K562 (cell line): ENCODE results near the gene RBM20. TPM values are rescaled to one million over a fixed set of nuclear protein-coding genes. Genes with fewer than 3 reads are reported as not detected.

ENCODE experiments used
- ATAC-seq: fragments of 200-7000 bp; cut with Tn5 transposase; 3 replicates; pipeline ENCODE4 v1.9.1; 2020; ENCODE audit warnings: moderate library complexity
- BruUV-seq: library from RNA; stranded (reverse); fragments of 400-500 nt; replicated peaks from 2 replicates; lab custom pipeline; 2021; lab: Mats Ljungman, UMichigan
- CTCF ChIA-PET: fragments of 300-600 bp; formaldehyde crosslinking; extraction: SDS; loops from one replicate; lab custom pipeline; 2021; ENCODE audit warnings: low intra/inter-chr PET ratio; lab: Yijun Ruan, JAX
- POLR2A ChIA-PET: fragments of 300-600, 350-650 bp; sonication (Branson Sonifier 250); formaldehyde crosslinking; extraction: SDS; loops from one replicate; lab custom pipeline; 2021; ENCODE audit warnings: antibody characterized with exemption, inconsistent platforms; lab: Yijun Ruan, JAX
- DNase-seq, 4 experiments: peaks; one replicate each; pipeline versions ENCODE4 v3.0.0 to v3.0.0-alpha.2; 2011 to 2018; ENCODE audit warnings: low spot score in 3 of 4, mixed read lengths in 3 of 4; ENCODE audit errors: extremely low read depth in 1 of 4
- FAIRE-seq: peaks from 2 replicates; lab custom pipeline; 2011; peaks lifted over from hg19 to GRCh38; lab: Jason Lieb, UNC
- H2AFZ ChIP-seq: 2 replicates; pipeline ENCODE4 v1.6.0; 2011; ENCODE audit warnings: low read depth, low read length, control low read depth, inconsistent platforms
- H3K27ac ChIP-seq: fragments of 200-600 bp; 3 replicates; pipeline ENCODE4 v1.8.0; 2011; ENCODE audit warnings: low read depth, mild to moderate bottlenecking, control low read depth, inconsistent platforms, low read length, moderate library complexity, mixed read lengths; ENCODE audit errors: extremely low read depth
- H3K27me3 ChIP-seq, 2 experiments: fragments of 300-600 bp in 1 of 2; 2 replicates in 1 of 2; 3 replicates in 1 of 2; pipeline versions ENCODE4 v1.6.0 to v1.8.0; 2011; ENCODE audit warnings: inconsistent platforms in 2 of 2, low read length in 2 of 2, mild to moderate bottlenecking in 1 of 2, mixed read lengths in 1 of 2, moderate library complexity in 1 of 2; ENCODE audit not compliant: control insufficient read depth in 2 of 2, insufficient read depth in 2 of 2
- H3K36me3 ChIP-seq: fragments of 300-600 bp; 3 replicates; pipeline ENCODE4 v1.8.0; 2011; ENCODE audit warnings: mild to moderate bottlenecking, low read length, inconsistent platforms; ENCODE audit not compliant: control insufficient read depth, insufficient read depth
- H3K4me1 ChIP-seq, 2 experiments: fragments of 200-600 bp in 1 of 2; replicated peaks in 1 of 2; 2 replicates in 1 of 2; 3 replicates in 1 of 2; pipeline versions ENCODE4 v1.5.1 to v1.8.0; 2011; ENCODE audit warnings: inconsistent platforms in 2 of 2, low read length in 2 of 2, mild to moderate bottlenecking in 1 of 2, mixed read lengths in 1 of 2, moderate library complexity in 1 of 2; ENCODE audit not compliant: control insufficient read depth in 2 of 2, insufficient read depth in 2 of 2
- H3K4me2 ChIP-seq: 2 replicates; pipeline ENCODE4 v1.6.1; 2011; ENCODE audit warnings: low read length, control low read depth, inconsistent platforms, mixed read lengths; ENCODE audit not compliant: insufficient read depth
- H3K4me3 ChIP-seq: fragments of 200-600 bp; sonication (generic), shearing (Covaris generic); 2 replicates; pipeline ENCODE4 v1.5.1; 2016; ENCODE audit warnings: control low read depth, inconsistent platforms
- H3K79me2 ChIP-seq: fragments of 200-600 bp; 3 replicates; pipeline ENCODE4 v1.8.0; 2011; ENCODE audit warnings: low read length, inconsistent platforms; ENCODE audit not compliant: control insufficient read depth, insufficient read depth
- H3K9ac ChIP-seq, 2 experiments: 2 replicates each; pipeline versions ENCODE4 v1.6.0 to v1.6.1; 2011; ENCODE audit warnings: low read depth in 2 of 2, low read length in 2 of 2, control low read depth in 1 of 2, inconsistent platforms in 1 of 2, mild to moderate bottlenecking in 1 of 2, mixed read lengths in 1 of 2; ENCODE audit not compliant: insufficient read depth in 1 of 2
- H3K9me1 ChIP-seq: one replicate; pipeline ENCODE4 v1.6.0; 2011; ENCODE audit warnings: inconsistent platforms, mild to moderate bottlenecking, low read length, moderate library complexity; ENCODE audit not compliant: control insufficient read depth, insufficient read depth
- H3K9me3 ChIP-seq: replicated peaks from 2 replicates; pipeline ENCODE4 v1.5.1; 2011; ENCODE audit warnings: low read depth, low read length, inconsistent platforms; ENCODE audit not compliant: control insufficient read depth, insufficient read depth
- H4K20me1 ChIP-seq: replicated peaks from 2 replicates; pipeline ENCODE4 v1.6.1; 2011; ENCODE audit warnings: low read length, inconsistent platforms, mixed read lengths; ENCODE audit not compliant: control insufficient read depth, insufficient read depth
- CBX8 ChIP-seq: fragments of 200-600 bp; sonication (generic); IDR thresholded peaks from 2 replicates; pipeline ENCODE4 v1.6.1; 2012; ENCODE audit warnings: borderline replicate concordance, mixed run types, low read depth, mild to moderate bottlenecking, moderate library complexity, mixed read lengths, low read length, control low read depth, inconsistent platforms; ENCODE audit not compliant: poor library complexity, severe bottlenecking; ENCODE audit errors: extremely low read depth
- CHCHD3 ChIP-seq: fragments of 250-450 bp; sonication (Bioruptor Pico); IDR thresholded peaks from 2 replicates; pipeline ENCODE4 v2.1.2; 2022; ENCODE audit warnings: mild to moderate bottlenecking
- EWSR1 ChIP-seq: fragments of 450-650 bp; IDR thresholded peaks from 2 replicates; pipeline ENCODE4 v1.6.1; 2018; ENCODE audit warnings: borderline replicate concordance, mild to moderate bottlenecking, low read depth, moderate library complexity; ENCODE audit not compliant: partially characterized antibody
- FOXK1 ChIP-seq: sonication (generic); formaldehyde crosslinking; IDR thresholded peaks from 2 replicates; pipeline ENCODE4 v1.8.0; 2022; ENCODE audit warnings: missing genetic modification reagents, mild to moderate bottlenecking, borderline replicate concordance
- MAFK ChIP-seq: IDR thresholded peaks from 2 replicates; pipeline ENCODE4 v1.6.1; 2011; ENCODE audit warnings: low read length, improper control_type of control experiment
- POLR2H ChIP-seq: IDR thresholded peaks from 2 replicates; pipeline ENCODE4 v1.6.1; 2016; ENCODE audit warnings: missing genetic modification characterization, low read depth, mild to moderate bottlenecking, control low read depth, missing compliant biosample characterization, moderate library complexity
- SAFB2 ChIP-seq: fragments of 200-400 bp; formaldehyde crosslinking; IDR thresholded peaks from 2 replicates; pipeline ENCODE4 v1.6.1; 2018; ENCODE audit warnings: borderline replicate concordance, low read length, low read depth, moderate library complexity; ENCODE audit not compliant: severe bottlenecking
- TAF1 ChIP-seq: IDR thresholded peaks from 2 replicates; pipeline ENCODE4 v1.6.1; 2011; ENCODE audit warnings: mild to moderate bottlenecking, low read length, moderate library complexity; ENCODE audit not compliant: insufficient read depth, control insufficient read depth, severe bottlenecking; ENCODE audit errors: extremely low read depth
- TRIM24 ChIP-seq, 2 experiments: fragments of 450-650 bp; IDR thresholded peaks; 2 replicates each; pipeline ENCODE4 v1.6.1; 2016
- ZNF584 ChIP-seq: fragments of 200-800 bp; sonication (Bioruptor generic); IDR thresholded peaks from 2 replicates; pipeline ENCODE4 v1.6.1; 2016; ENCODE audit warnings: low read depth, mild to moderate bottlenecking, missing genetic modification characterization, missing compliant biosample characterization
- WGBS: fragments of 100-300 bp; shearing (Covaris generic); methylation state at CpG from one replicate; pipeline ENCODE4 v1.1.6; 2016; ENCODE audit warnings: low coverage, mixed read lengths; ENCODE audit not compliant: insufficient coverage; ENCODE audit errors: missing lambda C conversion rate; 5-methylcytosine and 5-hydroxymethylcytosine counted together
- in situ Hi-C: fragments of 300-500 bp; cut with MboI; formaldehyde crosslinking; loops from 4 replicates; pipeline ENCODE4 v1.15.0; 2018; ENCODE audit warnings: inconsistent platforms, mixed read lengths
- intact Hi-C: fragments of 100-400 bp; cut with micrococcal nuclease; formaldehyde crosslinking; loops from 2 replicates; pipeline ENCODE4 v1.14.2; 2022
- polyA plus RNA-seq, 8 experiments: library from polyadenylated mRNA; depleted of rRNA in 4 of 8; stranded (reverse) in 5 of 8; unstranded in 3 of 8; fragments of >200 nt; fragmentation: Nextera tagmentation in 2 of 8; fragmentation: Illumina TruSeq in 1 of 8; extraction: Ambion mirVana in 2 of 8; extraction: Trizol in 1 of 8; gene quantifications; 2 replicates each; pipeline versions ENCODE4 v1.2.1 to v1.2.3, GENCODE V29; 2011 to 2014; ENCODE audit warnings: inconsistent platforms in 1 of 8, missing spikeins in 1 of 8
- total RNA-seq, 7 experiments: library from RNA; depleted of rRNA in 6 of 7; stranded (reverse); fragments of >200 nt in 6 of 7; fragmentation: Illumina TruSeq in 2 of 7; extraction: Trizol in 2 of 7; gene quantifications; 2 replicates each; pipeline versions ENCODE4 v1.2.1 to v1.2.3, GENCODE V29; 2011 to 2021; ENCODE audit warnings: low replicate concordance in 1 of 7
- TF ChIP-seq, protein P1 (sequence below): fragments of 200-800 bp; sonication (Bioruptor generic); IDR thresholded peaks from 2 replicates; pipeline ENCODE4 v1.6.1; 2016; ENCODE audit warnings: missing genetic modification characterization, missing compliant biosample characterization
- TF ChIP-seq, protein P2 (sequence below): fragments of 200-400 bp; formaldehyde crosslinking; IDR thresholded peaks from 2 replicates; pipeline ENCODE4 v1.6.1; 2017; ENCODE audit warnings: mild to moderate bottlenecking, low read depth, low read length, moderate library complexity

RBM20 gene
- total and polyA plus RNA-seq, 9 of the 15 experiments (the other 6 are each of a cell fraction or from before 2014, with no cell fraction given) = 0.63 to 5.7 (median 3.2) TPM

DNA sequence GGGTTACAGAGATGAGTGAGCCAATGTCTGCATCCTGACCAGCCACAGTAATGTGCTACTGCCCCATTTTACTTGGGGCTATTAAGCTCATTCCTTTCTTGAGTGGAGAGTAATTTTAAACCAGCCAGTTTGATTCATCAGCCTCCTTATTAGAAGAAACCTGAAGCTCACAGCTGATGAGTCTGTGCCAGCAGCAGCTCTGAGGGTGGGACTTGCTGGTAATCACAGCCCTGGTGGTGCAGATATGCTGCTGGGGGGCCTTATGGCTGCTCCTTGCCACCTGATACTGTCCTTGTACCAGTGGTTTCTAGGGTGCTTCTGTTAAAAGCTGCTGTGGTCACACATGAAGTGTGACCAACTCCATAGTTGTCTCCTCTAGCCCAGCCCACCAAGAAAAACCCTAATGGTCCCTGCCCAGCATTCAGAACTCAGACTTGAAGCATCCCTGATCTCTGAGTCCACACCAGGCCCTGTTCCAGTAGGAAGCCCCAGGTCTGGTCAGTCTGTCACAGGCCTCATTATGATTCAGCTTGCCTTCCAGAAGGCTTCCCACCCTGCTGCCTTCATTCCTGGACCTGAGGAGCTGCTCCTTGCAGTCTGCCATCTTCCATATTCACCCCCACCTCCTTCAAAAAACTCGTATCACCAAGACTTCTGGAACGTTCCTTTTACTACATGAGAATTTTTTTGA, 28.9 kb upstream of the RBM20 start:
- BruUV-seq = no TSS peak
- ChIA-PET POLR2A (interaction anchor here (0.7 to 1.7 kb wide), 4 partner anchors 32 to 507 kb away, joined by 3 to 5 read pairs (median 4); no protein-coding TSS in a partner anchor), CTCF (no interaction called here)
- no peak overlapping the region for H3K27ac ChIP-seq
- no peaks in the 10 kb centered on the region for H3K9me3 ChIP-seq
- no peaks in the 10 kb centered on the region for H3K27me3 ChIP-seq
- intact Hi-C loops (loop anchor here (10.0 kb wide), 2 partner anchors 260 to 1520 kb away; partner anchors contain the start of gene PDCD4), in situ Hi-C loops (loop anchor here (10.0 to 25.0 kb wide), 2 partner anchors 60 to 272 kb away; no protein-coding TSS in a partner anchor)
- peaks cover 22 to 26% of the 10 kb centered on the region in 2 experiments; a peak in 4 of 5 replicates for H3K4me1 ChIP-seq
- no peak overlapping the region for H3K4me3 ChIP-seq
- no peak for FAIRE-seq
- no peak overlapping the region for H3K9ac ChIP-seq
- no peak overlapping the region for H3K4me2 ChIP-seq
- ATAC-seq = no peak
- no peaks in the 10 kb centered on the region for H3K79me2 ChIP-seq
- WGBS = 37% methylated on average over 2 of the region's 2 CpGs
- H4K20me1 ChIP-seq = no peaks in the 10 kb centered on the region
- H3K36me3 ChIP-seq = no peaks in the 10 kb centered on the region
- no peaks in the 10 kb centered on the region for H3K9me1 ChIP-seq
- no peak overlapping the region for H2AFZ ChIP-seq
- DNase-seq = no peak
- no peak for TF ChIP-seq SAFB2
- TF ChIP-seq CBX8 = no peak
- TF ChIP-seq EWSR1 = no peak
- no peak for TF ChIP-seq CHCHD3 (CRISPR knock-in tag)
- TF ChIP-seq, protein P1, sequence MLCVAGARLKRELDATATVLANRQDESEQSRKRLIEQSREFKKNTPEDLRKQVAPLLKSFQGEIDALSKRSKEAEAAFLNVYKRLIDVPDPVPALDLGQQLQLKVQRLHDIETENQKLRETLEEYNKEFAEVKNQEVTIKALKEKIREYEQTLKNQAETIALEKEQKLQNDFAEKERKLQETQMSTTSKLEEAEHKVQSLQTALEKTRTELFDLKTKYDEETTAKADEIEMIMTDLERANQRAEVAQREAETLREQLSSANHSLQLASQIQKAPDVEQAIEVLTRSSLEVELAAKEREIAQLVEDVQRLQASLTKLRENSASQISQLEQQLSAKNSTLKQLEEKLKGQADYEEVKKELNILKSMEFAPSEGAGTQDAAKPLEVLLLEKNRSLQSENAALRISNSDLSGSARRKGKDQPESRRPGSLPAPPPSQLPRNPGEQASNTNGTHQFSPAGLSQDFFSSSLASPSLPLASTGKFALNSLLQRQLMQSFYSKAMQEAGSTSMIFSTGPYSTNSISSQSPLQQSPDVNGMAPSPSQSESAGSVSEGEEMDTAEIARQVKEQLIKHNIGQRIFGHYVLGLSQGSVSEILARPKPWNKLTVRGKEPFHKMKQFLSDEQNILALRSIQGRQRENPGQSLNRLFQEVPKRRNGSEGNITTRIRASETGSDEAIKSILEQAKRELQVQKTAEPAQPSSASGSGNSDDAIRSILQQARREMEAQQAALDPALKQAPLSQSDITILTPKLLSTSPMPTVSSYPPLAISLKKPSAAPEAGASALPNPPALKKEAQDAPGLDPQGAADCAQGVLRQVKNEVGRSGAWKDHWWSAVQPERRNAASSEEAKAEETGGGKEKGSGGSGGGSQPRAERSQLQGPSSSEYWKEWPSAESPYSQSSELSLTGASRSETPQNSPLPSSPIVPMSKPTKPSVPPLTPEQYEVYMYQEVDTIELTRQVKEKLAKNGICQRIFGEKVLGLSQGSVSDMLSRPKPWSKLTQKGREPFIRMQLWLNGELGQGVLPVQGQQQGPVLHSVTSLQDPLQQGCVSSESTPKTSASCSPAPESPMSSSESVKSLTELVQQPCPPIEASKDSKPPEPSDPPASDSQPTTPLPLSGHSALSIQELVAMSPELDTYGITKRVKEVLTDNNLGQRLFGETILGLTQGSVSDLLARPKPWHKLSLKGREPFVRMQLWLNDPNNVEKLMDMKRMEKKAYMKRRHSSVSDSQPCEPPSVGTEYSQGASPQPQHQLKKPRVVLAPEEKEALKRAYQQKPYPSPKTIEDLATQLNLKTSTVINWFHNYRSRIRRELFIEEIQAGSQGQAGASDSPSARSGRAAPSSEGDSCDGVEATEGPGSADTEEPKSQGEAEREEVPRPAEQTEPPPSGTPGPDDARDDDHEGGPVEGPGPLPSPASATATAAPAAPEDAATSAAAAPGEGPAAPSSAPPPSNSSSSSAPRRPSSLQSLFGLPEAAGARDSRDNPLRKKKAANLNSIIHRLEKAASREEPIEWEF (CRISPR knock-in tag) = no peak
- TF ChIP-seq, protein P2, sequence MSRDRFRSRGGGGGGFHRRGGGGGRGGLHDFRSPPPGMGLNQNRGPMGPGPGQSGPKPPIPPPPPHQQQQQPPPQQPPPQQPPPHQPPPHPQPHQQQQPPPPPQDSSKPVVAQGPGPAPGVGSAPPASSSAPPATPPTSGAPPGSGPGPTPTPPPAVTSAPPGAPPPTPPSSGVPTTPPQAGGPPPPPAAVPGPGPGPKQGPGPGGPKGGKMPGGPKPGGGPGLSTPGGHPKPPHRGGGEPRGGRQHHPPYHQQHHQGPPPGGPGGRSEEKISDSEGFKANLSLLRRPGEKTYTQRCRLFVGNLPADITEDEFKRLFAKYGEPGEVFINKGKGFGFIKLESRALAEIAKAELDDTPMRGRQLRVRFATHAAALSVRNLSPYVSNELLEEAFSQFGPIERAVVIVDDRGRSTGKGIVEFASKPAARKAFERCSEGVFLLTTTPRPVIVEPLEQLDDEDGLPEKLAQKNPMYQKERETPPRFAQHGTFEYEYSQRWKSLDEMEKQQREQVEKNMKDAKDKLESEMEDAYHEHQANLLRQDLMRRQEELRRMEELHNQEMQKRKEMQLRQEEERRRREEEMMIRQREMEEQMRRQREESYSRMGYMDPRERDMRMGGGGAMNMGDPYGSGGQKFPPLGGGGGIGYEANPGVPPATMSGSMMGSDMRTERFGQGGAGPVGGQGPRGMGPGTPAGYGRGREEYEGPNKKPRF = no peak
- no peak for TF ChIP-seq FOXK1 (CRISPR knock-in tag)
- TF ChIP-seq TAF1 = no peak
- TF ChIP-seq MAFK = no peak
- TF ChIP-seq ZNF584 (CRISPR knock-in tag) = no peak
- no peak for TF ChIP-seq POLR2H (tag)
- no peak for TF ChIP-seq TRIM24 (IDR thresholded peaks at IDR 0.05)
